GM19324 (cell line): ENCODE data around the gene GMDS.
"Not testable (repeated sequence)": the region's sequence is repeated elsewhere in the genome, so short reads cannot be mapped to it uniquely, and the experiment has no call there.

ENCODE experiments used
- ATAC-seq: cut with Tn5 transposase; IDR thresholded peaks from one replicate; pipeline ENCODE4 v1.9.1; 2021; ENCODE audit warnings: mild to moderate bottlenecking, moderate library complexity; ENCODE audit not compliant: unreplicated experiment, low FRiP score

The GMDS gene

DNA sequence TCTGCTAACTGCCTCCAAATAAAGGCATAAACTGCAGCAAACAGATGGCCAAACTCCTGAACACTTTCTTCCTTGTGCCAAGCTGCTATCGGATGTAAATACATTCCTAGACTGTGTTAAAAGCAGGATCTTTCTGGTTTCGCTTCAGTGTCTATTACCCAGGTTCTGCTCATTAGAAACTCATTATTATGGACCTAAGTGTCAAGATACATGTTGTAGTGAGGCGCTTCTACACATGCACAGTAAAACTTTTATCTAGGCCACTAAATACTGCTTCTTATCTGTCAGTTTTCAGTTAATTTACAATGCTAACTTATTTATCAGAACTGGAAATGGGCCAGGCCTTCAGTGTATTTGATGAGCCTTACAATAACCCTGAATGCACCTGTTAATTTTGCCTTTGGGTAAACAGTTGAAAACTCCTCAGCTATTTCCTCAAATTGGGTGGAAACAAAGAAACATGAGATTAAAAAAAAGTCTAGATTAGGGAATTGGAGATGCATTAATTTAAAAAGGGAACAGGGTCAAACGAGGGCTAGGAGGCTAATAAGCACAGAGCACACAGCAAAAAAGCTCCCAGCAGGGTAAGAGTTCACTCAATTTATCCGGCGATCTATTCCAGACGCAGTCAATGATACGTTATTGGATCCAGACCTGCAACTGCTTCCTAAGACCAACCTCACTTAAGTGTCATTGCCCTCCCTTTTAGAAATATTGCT is 395.1 kb downstream of the GMDS start:
- ATAC-seq: no peak

GRCh38 chr6:1849691-1850090 is 395.7 kb downstream of the GMDS start:
- ATAC-seq: no peak

GRCh38 chr6:1848752-1849151 is 396.7 kb downstream of the GMDS start:
- no peak for ATAC-seq

DNA sequence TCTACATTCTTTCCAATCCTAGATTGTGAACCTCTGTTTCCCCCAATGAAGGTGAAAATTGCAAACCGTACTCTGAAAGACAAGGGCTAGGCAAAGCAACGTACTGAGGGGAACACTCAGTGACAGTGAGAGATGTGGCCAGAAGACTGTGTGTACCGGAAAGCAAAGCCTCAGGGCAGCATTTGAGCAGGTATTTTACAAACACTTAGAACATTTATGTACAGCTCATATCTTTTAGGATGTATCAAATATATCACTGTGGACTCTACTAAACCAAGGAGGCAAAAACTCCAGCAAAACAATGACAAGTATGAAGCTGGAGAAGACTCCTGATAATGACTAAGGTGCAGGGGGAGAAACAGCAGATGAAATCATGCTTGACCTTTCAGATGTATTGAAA is 398.8 kb downstream of the GMDS start:
- ATAC-seq: no peak

GRCh38 chr6:1845543-1845942 is 399.9 kb downstream of the GMDS start:
- not testable (repeated sequence) for ATAC-seq

GRCh38 chr6:1842334-1842733 is 403.1 kb downstream of the GMDS start:
- ATAC-seq: no peak

- ATAC-seq: no peak
These were observed 404.3 kb downstream of the GMDS start for GRCh38 chr6:1841136-1841535.

DNA sequence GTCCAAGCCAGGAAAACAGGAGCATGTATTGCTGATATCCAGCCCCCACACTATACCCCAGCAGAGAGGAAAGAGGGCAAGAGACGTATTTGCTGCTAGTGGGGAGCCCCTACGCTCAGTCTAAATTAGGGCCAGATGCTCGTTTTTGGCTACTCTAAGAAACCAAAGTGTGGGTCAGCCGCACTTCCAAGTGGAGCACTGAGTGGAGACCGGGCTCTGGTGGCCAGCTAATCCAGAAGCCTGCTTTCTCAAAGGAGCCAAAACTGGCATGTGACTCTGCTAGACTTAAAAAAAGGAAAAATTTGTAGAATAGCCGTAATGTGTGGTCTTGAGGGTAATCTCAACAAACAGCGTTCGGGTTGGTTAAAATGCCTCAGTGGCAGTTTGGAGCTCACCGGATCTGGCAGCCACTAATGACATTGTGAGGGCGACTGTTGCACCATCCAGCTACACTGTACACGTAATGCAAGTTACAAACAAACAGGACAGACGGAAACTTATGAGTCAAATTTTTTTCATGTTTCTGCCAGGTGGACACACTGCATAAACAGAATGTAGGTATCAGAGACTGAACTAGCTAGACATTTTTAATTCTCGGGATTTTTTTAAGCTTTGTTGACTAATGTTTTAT is 404.8 kb downstream of the GMDS start:
- no peak for ATAC-seq

DNA sequence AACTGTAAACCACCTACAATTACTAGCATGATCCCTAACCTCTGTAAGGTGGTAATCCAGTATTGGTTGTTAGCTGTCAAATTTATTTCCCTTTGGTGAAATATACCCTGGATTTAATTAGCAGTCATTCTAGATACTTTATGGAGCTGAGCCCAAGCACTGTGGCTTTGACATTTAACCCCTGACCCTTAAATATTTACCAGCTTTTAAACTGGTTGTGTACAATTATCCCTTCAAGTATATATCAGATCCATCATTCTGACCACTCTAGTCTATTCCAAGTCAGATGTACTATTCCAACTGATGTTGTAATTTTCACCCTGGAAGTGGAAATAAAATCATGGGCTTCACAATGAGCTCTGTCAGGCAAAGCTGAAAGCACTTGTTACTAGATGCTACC is 406.0 kb downstream of the GMDS start:
- ATAC-seq: no peak

DNA sequence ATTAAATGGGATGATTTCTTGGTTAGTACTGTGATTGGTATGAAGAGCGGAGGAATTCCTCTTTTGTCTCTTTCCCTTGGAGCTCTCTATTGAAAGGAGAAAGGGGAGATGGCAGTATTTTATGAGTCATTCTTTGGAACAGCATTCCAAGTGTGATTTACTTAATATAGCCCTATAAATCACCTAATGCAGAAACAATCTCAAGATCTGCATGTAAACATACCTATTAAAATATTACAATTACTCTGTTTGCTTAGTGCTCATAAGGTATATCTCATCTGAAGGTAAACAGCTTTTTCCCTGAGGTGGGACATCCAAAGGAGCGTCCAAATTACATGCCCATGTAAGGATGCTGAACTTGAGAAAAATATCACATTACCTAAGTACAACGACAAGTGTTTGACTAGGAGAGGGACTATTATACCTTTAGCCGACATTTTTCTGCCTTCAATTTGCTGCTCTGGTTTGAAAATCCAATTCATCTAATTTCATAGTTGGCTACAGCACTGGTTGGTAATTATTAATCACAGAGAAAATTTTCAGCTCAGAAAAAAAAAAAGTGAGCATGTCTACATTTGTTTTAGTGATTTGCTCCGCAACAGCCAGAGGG is 406.7 kb downstream of the GMDS start:
- no peak for ATAC-seq

GRCh38 chr6:1837826-1838225 is 407.6 kb downstream of the GMDS start:
- no peak for ATAC-seq

GRCh38 chr6:1836690-1837089 is 408.7 kb downstream of the GMDS start:
- no peak for ATAC-seq

- no peak for ATAC-seq
These were observed 410.5 kb downstream of the GMDS start for GRCh38 chr6:1834646-1835516.

GRCh38 chr6:1834207-1834606 is 411.2 kb downstream of the GMDS start:
- ATAC-seq: no peak

GRCh38 chr6:1832844-1833787 is 412.3 kb downstream of the GMDS start:
- no peak for ATAC-seq

- no peak for ATAC-seq
These were observed 413.0 kb downstream of the GMDS start for GRCh38 chr6:1832358-1832757.

DNA sequence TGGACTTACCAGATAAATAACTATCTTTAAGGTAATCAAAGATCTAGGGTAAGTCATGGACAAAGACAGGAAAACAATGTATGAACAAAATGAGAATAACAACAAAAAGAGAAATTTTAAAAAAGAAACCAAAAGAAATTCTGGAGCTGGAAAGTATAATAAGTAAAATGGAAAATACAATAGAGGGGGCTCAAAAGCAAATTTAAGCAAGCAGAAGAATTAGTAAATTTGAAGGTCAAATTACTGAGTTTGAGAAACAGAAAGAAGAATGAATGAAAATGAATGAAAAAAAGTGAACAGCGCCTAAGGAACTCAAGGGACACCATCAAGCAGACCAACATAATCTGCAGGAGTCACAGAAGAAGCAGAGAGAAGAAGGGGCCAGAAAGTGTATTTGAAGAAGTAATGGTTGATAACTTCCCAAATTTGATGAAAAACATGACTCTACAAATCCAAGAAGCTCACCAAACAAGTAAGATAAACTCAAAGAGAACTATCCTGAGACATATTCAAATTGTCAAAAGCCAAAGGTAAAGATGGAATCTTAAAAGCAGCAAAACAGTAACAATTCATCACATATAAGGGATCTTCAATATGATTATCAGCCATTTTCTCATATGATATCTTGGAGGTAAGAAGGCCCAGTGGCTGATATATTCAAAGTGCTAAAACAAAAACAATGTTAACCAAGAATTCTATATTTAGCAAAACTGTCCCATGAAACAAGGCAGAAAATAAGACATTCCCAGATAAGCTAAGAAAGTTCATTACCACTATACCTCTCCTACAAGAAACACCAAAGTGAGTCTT is 417.2 kb downstream of the GMDS start:
- no peak for ATAC-seq

DNA sequence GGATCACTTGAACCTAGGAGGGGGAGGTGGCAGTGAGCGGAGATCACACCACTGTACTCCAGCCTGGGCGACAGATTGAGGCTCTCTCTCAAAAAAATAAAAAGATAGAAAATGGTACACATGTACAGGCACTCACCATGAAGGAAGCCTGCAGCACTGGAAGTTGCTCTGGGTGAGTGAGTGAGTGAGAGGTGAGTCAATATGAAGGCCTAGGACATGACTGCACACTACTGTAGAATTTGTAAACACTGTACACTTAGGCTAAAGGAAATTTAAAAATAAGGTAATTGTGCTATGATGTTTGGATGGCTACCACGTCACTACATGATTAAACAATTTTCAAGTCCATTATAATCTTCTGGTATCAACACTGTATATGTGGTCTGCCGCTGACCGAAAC is 419.5 kb downstream of the GMDS start:
- no peak for ATAC-seq

DNA sequence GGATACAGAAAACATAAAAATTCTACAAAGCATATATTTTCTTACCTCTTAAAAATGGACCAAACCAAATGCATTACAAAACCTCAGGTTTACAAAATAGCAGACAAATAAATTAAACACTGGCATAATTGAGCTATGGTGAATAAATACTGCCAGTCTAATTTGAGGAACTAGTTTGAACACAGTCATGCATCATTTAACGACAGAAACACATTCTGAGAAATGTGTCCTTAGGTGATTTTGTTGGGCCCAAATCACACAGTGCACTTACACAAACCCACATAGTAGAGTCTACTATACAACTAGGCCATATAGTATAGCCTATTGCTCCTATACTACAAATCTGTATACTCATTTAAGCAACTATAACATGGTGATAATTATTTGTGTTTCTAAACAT is 420.1 kb downstream of the GMDS start:
- ATAC-seq: no peak
